ENCODE results near the gene GAS1.

- TF ChIP-seq EZH2phosphoT487 (IDR thresholded peaks at IDR 0.05; ENCODE audit: insufficient read depth, low read depth), result no peak
- TF ChIP-seq EZH2 (IDR thresholded peaks at IDR 0.05; ENCODE audit: insufficient read depth, poor library complexity, severe bottlenecking), result no peak
These were observed 39.0 kb downstream of the GAS1 start for GRCh38 chr9:86908261-86908660.
